Left lung (tissue), 14 donors: ENCODE results near the gene IL9R. TPM values are rescaled to one million over a fixed set of nuclear protein-coding genes. Genes with fewer than 3 reads are reported as not detected.

Source experiments
- ATAC-seq: fragments of 200-7000 bp; cut with Tn5 transposase; one replicate; pipeline ENCODE4 v1.9.1; 2020; ENCODE audit warnings: moderate library complexity
- DNase-seq, 4 donors: peaks; one replicate each; pipeline ENCODE4 v3.0.0-alpha.2; 2013 to 2020
- H3K27ac ChIP-seq, 2 donors: fragments of 200-600 bp; sonication (generic) in 1 of 2; one replicate each; pipeline versions ENCODE4 v1.5.0 to v1.8.0; 2020 to 2021
- H3K27me3 ChIP-seq, 2 donors: fragments of 200-600 bp; sonication (generic) in 1 of 2; one replicate each; pipeline versions ENCODE4 v1.5.0 to v1.8.0; 2020 to 2021
- H3K36me3 ChIP-seq, 2 donors: fragments of 200-600 bp; sonication (generic) in 1 of 2; one replicate each; pipeline versions ENCODE4 v1.5.0 to v1.8.0; 2020 to 2021
- H3K4me1 ChIP-seq, 2 donors: fragments of 200-600 bp; one replicate each; pipeline ENCODE4 v1.8.0; 2021
- H3K4me3 ChIP-seq, 2 donors: fragments of 200-600 bp; sonication (generic) in 1 of 2; one replicate each; pipeline versions ENCODE4 v1.5.0 to v1.8.0; 2020 to 2021; ENCODE audit warnings: mild to moderate bottlenecking in 1 of 2
- H3K9me3 ChIP-seq, 2 donors: fragments of 200-600 bp; sonication (generic) in 1 of 2; one replicate each; pipeline versions ENCODE4 v1.5.0 to v1.8.0; 2020 to 2021
- intact Hi-C, 2 donors: fragments of 100-400 bp; cut with DNase I; formaldehyde crosslinking; loops; one replicate each; pipeline versions ENCODE4 v1.11.2 to v1.14.2; 2022
- long read RNA-seq, 12 donors: library from polyadenylated mRNA in 2 of 12; unstranded in 2 of 12; transcript quantifications; one replicate each; pipeline ENCODE4 v2.0.0 and lab custom pipeline, GENCODE V29; 2019 to 2026
- polyA plus RNA-seq, 6 donors: library from polyadenylated mRNA; unstranded; fragments of 120-200 nt; gene quantifications; one replicate each; pipeline ENCODE4 v1.2.1, GENCODE V29; 2013; ENCODE audit not compliant: insufficient read length in 6 of 6
- total RNA-seq, 2 donors: library from RNA; stranded (reverse); fragmentation: NEBNext Ultra II Directional; extraction: Animal tissue kit (Norgen Biotek cat#: 25700); gene quantifications; one replicate each; pipeline ENCODE4 v1.2.1, GENCODE V29; 2021
- TF ChIP-seq, protein P1 (sequence below), 2 donors: fragments of 200-600 bp; sonication (generic) in 1 of 2; IDR thresholded peaks; one replicate each; pipeline versions ENCODE4 v1.5.0 to v1.8.0; 2021; ENCODE audit warnings: antibody characterized with exemption in 2 of 2
- donor health status: DM: no; HTN: yes; CAD: no.
- donor health status: DM: no; HTN: no; CAD: no.

Gene IL9R, protein sequence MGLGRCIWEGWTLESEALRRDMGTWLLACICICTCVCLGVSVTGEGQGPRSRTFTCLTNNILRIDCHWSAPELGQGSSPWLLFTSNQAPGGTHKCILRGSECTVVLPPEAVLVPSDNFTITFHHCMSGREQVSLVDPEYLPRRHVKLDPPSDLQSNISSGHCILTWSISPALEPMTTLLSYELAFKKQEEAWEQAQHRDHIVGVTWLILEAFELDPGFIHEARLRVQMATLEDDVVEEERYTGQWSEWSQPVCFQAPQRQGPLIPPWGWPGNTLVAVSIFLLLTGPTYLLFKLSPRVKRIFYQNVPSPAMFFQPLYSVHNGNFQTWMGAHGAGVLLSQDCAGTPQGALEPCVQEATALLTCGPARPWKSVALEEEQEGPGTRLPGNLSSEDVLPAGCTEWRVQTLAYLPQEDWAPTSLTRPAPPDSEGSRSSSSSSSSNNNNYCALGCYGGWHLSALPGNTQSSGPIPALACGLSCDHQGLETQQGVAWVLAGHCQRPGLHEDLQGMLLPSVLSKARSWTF
- total RNA-seq: 1 to 10 TPM in 1 of 2 donors, under 1 TPM in 1; 0.23 to 1.8 TPM
- under 1 TPM; 0.19 to 0.75 (median 0.26) TPM for polyA plus RNA-seq
- long read RNA-seq, donor 1: 0 reads
- long read RNA-seq, donor 2: 0 reads
- long read RNA-seq, donor 3: 0 reads
- long read RNA-seq, donor 4: 0 reads
- long read RNA-seq, donor 5: 0 reads
- long read RNA-seq, donor 6: 0 reads
- long read RNA-seq, donor 7: 0 reads
- long read RNA-seq, donor 8: 0 reads
- long read RNA-seq, donor 9: 0 reads
- long read RNA-seq, donor 10: 0 reads
- long read RNA-seq, donor 11: 0 reads
- long read RNA-seq, donor 12: 0 reads

DNA sequence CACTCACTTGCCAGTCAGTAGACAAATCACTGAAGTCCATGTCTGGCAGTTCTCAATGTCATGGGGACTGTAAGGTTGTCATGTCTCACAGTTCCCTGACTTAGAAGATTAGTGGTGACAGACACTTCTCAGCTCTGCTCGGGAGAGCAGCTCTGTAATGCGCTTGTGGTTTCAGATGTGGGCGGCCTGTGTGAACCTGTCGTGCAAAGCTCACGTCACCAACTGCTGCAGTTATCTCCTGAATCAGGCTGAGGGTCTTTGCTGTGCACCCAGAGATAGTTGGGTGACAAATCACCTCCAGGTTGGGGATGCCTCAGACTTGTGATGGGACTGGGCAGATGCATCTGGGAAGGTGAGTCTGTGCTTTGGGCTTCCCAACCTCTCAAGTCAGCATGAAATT, at the start of gene IL9R:
Gene IL9R, plus strand, starts transcription at position 261 of the 400 bp plus-strand sequence. Its CDS starts 64 bp downstream, at position 325.
- Histone ChIP-seq H3K36me3 (no peaks in the 10 kb centered on the region), H3K4me3 (no peak within 1 kb of the TSS), H3K27ac (no peak within 1 kb of the TSS), H3K9me3 (no peaks in the 10 kb centered on the region), H3K4me1 (no peaks in the 10 kb centered on the region), H3K27me3 (no peaks in the 10 kb centered on the region)
- ATAC-seq: no peak
- TF ChIP-seq, protein P1, sequence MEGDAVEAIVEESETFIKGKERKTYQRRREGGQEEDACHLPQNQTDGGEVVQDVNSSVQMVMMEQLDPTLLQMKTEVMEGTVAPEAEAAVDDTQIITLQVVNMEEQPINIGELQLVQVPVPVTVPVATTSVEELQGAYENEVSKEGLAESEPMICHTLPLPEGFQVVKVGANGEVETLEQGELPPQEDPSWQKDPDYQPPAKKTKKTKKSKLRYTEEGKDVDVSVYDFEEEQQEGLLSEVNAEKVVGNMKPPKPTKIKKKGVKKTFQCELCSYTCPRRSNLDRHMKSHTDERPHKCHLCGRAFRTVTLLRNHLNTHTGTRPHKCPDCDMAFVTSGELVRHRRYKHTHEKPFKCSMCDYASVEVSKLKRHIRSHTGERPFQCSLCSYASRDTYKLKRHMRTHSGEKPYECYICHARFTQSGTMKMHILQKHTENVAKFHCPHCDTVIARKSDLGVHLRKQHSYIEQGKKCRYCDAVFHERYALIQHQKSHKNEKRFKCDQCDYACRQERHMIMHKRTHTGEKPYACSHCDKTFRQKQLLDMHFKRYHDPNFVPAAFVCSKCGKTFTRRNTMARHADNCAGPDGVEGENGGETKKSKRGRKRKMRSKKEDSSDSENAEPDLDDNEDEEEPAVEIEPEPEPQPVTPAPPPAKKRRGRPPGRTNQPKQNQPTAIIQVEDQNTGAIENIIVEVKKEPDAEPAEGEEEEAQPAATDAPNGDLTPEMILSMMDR (IDR thresholded peaks at IDR 0.05): no peak
- intact Hi-C loops: no loop called here
- DNase-seq: no peak

DNA sequence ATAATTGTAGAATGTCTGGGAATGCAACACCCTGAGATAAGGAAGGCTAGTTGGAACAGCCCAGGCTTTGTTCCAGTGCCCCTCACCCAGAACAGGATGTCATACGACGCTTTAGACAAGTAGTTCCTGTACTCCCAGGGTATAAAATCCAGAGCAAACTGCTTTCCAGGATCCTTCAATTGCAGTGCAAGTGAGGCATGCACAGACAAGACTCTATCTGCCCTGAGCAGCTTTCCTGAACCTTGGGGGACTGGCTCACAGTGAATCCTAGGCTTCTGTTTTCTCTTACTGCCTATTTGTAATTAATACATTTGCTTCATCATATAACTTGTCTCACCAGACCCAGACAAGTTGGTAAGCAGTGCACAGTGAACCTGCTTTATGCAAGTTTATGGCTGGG, 48.4 kb upstream of the IL9R start:
- no peaks in the 10 kb centered on the region for H3K27me3 ChIP-seq
- no peak overlapping the region for H3K4me3 ChIP-seq
- no peak for ATAC-seq
- H3K9me3 ChIP-seq: no peaks in the 10 kb centered on the region
- no peak for DNase-seq
- H3K36me3 ChIP-seq: no peaks in the 10 kb centered on the region
- intact Hi-C loops: no loop called here
- no peak overlapping the region for H3K27ac ChIP-seq
- TF ChIP-seq, protein P1 (IDR thresholded peaks at IDR 0.05): no peak
- H3K4me1 ChIP-seq: no peaks in the 10 kb centered on the region

DNA sequence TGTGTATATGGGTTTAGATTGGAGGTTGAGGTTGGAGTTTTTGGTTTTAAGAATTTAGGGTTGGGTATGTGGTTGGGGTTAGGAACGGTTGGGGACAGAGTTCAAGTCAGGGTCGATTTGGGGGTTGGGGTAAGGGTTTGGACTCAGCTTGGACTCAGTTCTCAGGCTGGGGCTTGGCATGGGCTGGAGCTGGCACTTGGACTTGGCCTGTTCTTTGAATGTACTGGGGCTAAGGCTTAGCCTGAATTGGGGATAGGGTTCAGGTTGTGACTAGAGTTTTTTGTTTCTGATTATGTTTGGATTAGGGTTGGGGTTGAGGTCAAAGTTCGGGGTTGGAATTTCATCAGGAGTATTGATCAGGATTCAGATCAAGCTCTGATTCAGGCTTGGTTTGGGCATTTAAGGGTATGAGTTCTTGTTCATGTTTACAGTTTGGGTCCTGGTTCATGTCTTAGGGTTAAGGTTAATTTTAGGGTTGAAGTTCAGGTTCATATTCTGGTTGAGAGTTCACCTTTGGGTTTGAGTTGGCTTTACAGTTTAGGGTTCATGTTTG, 46.2 kb upstream of the IL9R start:
- no peak for ATAC-seq
- TF ChIP-seq, protein P1 (IDR thresholded peaks at IDR 0.05): no peak

GRCh38 chrX:155953055-155953454, 44.4 kb upstream of the IL9R start:
- Histone ChIP-seq H3K27ac (no peak overlapping the region), H3K4me3 (no peak overlapping the region), H3K36me3 (no peaks in the 10 kb centered on the region), H3K4me1 (no peaks in the 10 kb centered on the region), H3K9me3 (no peaks in the 10 kb centered on the region), H3K27me3 (no peaks in the 10 kb centered on the region)
- ATAC-seq (no peak), DNase-seq (no peak)
- intact Hi-C loops: no loop called here
- TF ChIP-seq, protein P1 (IDR thresholded peaks at IDR 0.05): no peak

More for the DNA sequence above, 46.2 kb upstream of the IL9R start:
- Histone ChIP-seq H3K36me3 (no peaks in the 10 kb centered on the region), H3K27me3 (no peaks in the 10 kb centered on the region), H3K9me3 (no peaks in the 10 kb centered on the region), H3K4me3 (no peak overlapping the region), H3K27ac (no peak overlapping the region), H3K4me1 (no peaks in the 10 kb centered on the region)
- intact Hi-C loops: no loop called here
- DNase-seq: no peak

GRCh38 chrX:155954793-155955192, 42.7 kb upstream of the IL9R start:
- no peak for DNase-seq
- intact Hi-C loops: no loop called here
- no peaks in the 10 kb centered on the region for H3K36me3 ChIP-seq
- no peak overlapping the region for H3K4me3 ChIP-seq
- H3K9me3 ChIP-seq: no peaks in the 10 kb centered on the region
- H3K27me3 ChIP-seq: no peaks in the 10 kb centered on the region
- TF ChIP-seq, protein P1 (IDR thresholded peaks at IDR 0.05): no peak
- ATAC-seq: no peak
- no peaks in the 10 kb centered on the region for H3K4me1 ChIP-seq
- H3K27ac ChIP-seq: no peak overlapping the region
